Parathyroid adenoma (tissue), 2 donors: ENCODE results near the gene CAPN9.

Experiments
- H2AFZ ChIP-seq: fragments of 300-600 bp; sonication (generic); one replicate; pipeline ENCODE4 v1.7.0; 2017; ENCODE audit warnings: antibody characterized with exemption, mild to moderate bottlenecking
- H3K27ac ChIP-seq: fragments of 300-600 bp; sonication (generic); one replicate; pipeline ENCODE4 v1.7.0; 2017
- H3K27me3 ChIP-seq: fragments of 300-600 bp; sonication (generic); one replicate; pipeline ENCODE4 v1.7.0; 2017; ENCODE audit warnings: low read length; ENCODE audit not compliant: control insufficient read depth, insufficient read depth
- H3K36me3 ChIP-seq: fragments of 300-600 bp; sonication (generic); one replicate; pipeline ENCODE4 v1.7.0; 2017; ENCODE audit warnings: low read length; ENCODE audit not compliant: control insufficient read depth, insufficient read depth
- H3K4me1 ChIP-seq: fragments of 300-600 bp; sonication (generic); one replicate; pipeline ENCODE4 v1.7.0; 2017; ENCODE audit warnings: control low read depth
- H3K4me2 ChIP-seq: fragments of 300-600 bp; sonication (generic); one replicate; pipeline ENCODE4 v1.7.0; 2017; ENCODE audit warnings: low read length
- H3K4me3 ChIP-seq: fragments of 300-600 bp; sonication (generic); one replicate; pipeline ENCODE4 v1.7.0; 2017; ENCODE audit warnings: low read depth, low read length
- H3K79me2 ChIP-seq: fragments of 300-600 bp; sonication (generic); one replicate; pipeline ENCODE4 v1.7.0; 2017; ENCODE audit warnings: control low read depth
- H3K9ac ChIP-seq: fragments of 300-600 bp; sonication (generic); one replicate; pipeline ENCODE4 v1.7.0; 2017; ENCODE audit warnings: mild to moderate bottlenecking
- H3K9me3 ChIP-seq: fragments of 300-600 bp; sonication (generic); one replicate; pipeline ENCODE4 v1.7.0; 2017; ENCODE audit warnings: low read length; ENCODE audit not compliant: control insufficient read depth
- CTCF ChIP-seq: fragments of 300-600 bp; sonication (generic); IDR thresholded peaks from one replicate; pipeline ENCODE4 v1.7.0; 2017; ENCODE audit warnings: antibody characterized with exemption, mild to moderate bottlenecking
- donor health status: primary hyperparathyroidism.

Gene CAPN9

DNA sequence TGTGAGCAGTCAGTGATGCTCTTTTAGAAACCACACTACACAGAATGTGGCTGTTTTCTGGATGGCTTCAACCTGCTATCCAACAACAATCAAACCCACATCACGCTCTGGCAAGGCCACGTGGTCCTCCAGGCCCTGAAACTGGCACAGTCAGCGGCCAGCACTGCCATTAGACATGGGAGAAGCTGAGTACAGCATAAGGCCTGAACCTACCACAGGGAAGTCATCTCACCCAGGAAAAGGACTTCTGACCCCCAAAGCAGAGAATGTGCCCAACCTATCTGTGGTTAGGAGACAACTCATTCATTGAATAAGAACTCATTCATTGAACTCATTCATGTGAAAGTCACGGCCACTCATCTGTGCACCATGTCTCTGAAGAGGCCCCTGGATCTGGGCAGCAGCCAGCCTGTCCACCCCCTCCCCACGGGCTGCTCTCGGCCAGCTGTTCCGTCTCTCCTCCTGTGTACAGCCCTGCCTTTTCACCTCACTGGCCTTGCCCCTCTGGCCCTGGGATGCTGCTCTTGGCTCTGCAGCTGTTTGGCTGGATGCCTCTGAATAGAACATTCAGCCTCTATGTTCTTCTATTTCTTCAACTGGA is 80.0 kb downstream of the CAPN9 start:
- no peaks in the 10 kb centered on the region for H3K9me3 ChIP-seq
- H3K4me3 ChIP-seq, result no peak overlapping the region
- no peaks in the 10 kb centered on the region for H3K36me3 ChIP-seq
- H3K27me3 ChIP-seq, result no peaks in the 10 kb centered on the region
- H3K4me1 ChIP-seq, result no peaks in the 10 kb centered on the region
- no peak overlapping the region for H3K27ac ChIP-seq
- no peak for TF ChIP-seq CTCF
- H3K9ac ChIP-seq, result no peak overlapping the region
- no peak overlapping the region for H2AFZ ChIP-seq
- H3K4me2 ChIP-seq, result no peak overlapping the region
- H3K79me2 ChIP-seq, result no peaks in the 10 kb centered on the region

GRCh38 chr1:230827801-230828200 is 80.6 kb downstream of the CAPN9 start:
- Histone ChIP-seq H3K4me1 (no peaks in the 10 kb centered on the region), H3K27me3 (no peaks in the 10 kb centered on the region), H2AFZ (no peak overlapping the region), H3K4me3 (no peak overlapping the region), H3K79me2 (no peaks in the 10 kb centered on the region), H3K4me2 (no peak overlapping the region), H3K9me3 (no peaks in the 10 kb centered on the region), H3K36me3 (no peaks in the 10 kb centered on the region), H3K9ac (no peak overlapping the region), H3K27ac (no peak overlapping the region)
- TF ChIP-seq CTCF, result no peak

GRCh38 chr1:230828421-230828820 is 81.2 kb downstream of the CAPN9 start:
- Histone ChIP-seq H3K4me1 (no peaks in the 10 kb centered on the region), H3K4me2 (no peak overlapping the region), H3K4me3 (no peak overlapping the region), H3K36me3 (no peaks in the 10 kb centered on the region), H3K9me3 (no peaks in the 10 kb centered on the region), H3K79me2 (no peaks in the 10 kb centered on the region), H3K27me3 (no peaks in the 10 kb centered on the region), H3K27ac (no peak overlapping the region), H2AFZ (no peak overlapping the region), H3K9ac (no peak overlapping the region)
- TF ChIP-seq CTCF, result no peak

GRCh38 chr1:230831771-230832170 is 84.6 kb downstream of the CAPN9 start:
- H3K4me1 ChIP-seq, result no peaks in the 10 kb centered on the region
- no peaks in the 10 kb centered on the region for H3K9me3 ChIP-seq

More at GRCh38 chr1:230831771-230832170, 84.6 kb downstream of the CAPN9 start:
- Histone ChIP-seq H3K27me3 (no peaks in the 10 kb centered on the region), H3K4me2 (no peak overlapping the region), H2AFZ (no peak overlapping the region), H3K36me3 (no peaks in the 10 kb centered on the region), H3K9ac (no peak overlapping the region), H3K4me3 (no peak overlapping the region), H3K27ac (no peak overlapping the region), H3K79me2 (no peaks in the 10 kb centered on the region)
- no peak for TF ChIP-seq CTCF
